ENCODE results near the gene MXD4. TPM values are rescaled to one million over a fixed set of nuclear protein-coding genes. Genes with fewer than 3 reads are reported as not detected.

MXD4 gene
- total RNA-seq, 4 donors from 2014 or later: 38.8 to 86.4 (median 59.2) TPM

- peak; percentile 24 for DNase-seq (ENCODE audit: extremely low spot score)
- Histone ChIP-seq H3K27ac (replicated peaks in 1 of 4) (no peak overlapping the region), H3K36me3 (peaks cover 43 to 89% (median 86%) of the 10 kb centered on the region in 4 donors), H3K9me3 (no peaks in the 10 kb centered on the region), H3K4me1 (peaks cover 15 to 31% (median 20%) of the 10 kb centered on the region in 4 donors), H3K27me3 (no peaks in the 10 kb centered on the region), H3K4me3 (no peak overlapping the region)
- TF ChIP-seq EP300 (IDR thresholded peaks at IDR 0.05): no peak
- no peak for TF ChIP-seq POLR2A (IDR thresholded peaks at IDR 0.05; ENCODE audit: low read depth)
- no peak for TF ChIP-seq CTCF (IDR thresholded peaks at IDR 0.05)
- TF ChIP-seq POLR2AphosphoS5 (IDR thresholded peaks at IDR 0.05): no peak
- intact Hi-C loops (cut with DNase I): no loop called here
- WGBS: 94% methylated on average over 11 of the region's 30 CpGs
Measured at GRCh38 chr4:2250357-2251072, 11.4 kb downstream of the MXD4 start.

DNA sequence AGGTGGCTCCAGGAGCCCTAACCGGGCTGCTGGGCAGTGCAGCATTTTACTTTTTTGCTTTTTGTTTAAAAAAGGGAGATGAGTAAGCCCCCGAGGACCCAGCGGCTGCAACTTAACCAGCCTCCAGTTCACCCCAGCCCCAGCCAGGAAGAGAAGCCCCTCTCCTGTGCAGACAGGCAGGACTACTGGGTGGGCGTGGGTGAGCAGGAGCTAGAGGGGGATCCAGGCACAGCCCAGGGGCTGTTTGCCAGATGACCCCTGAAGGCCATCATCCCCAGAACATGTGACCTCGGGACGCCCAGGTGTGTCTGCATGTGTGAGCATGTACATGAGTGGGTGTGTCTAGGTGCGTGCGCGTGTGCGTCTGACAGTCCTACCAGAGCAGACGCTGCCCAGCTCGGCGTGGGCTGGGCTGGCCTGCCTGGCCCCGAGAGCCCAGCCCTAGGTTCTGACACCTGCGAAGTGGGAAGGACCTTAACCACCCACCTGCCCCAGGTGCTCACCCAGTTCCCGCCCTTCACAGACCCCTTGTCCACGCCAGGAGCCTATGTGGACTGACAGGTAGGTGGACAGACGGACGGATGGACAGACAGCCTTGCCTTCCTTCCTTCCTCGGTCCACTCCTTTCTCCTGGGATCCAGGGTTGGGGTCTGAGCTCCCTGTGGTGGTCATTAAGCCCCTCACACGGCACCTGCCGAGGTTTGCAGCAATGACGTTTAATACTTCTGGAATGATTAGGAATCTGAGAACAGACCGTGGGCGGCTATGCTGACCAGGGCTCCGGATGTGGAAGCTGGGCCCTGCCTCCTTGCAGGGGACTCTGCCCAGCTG lies 12.2 kb downstream of the MXD4 start:
- intact Hi-C loops (cut with DNase I): no loop called here
- peaks cover 15 to 31% (median 20%) of the 10 kb centered on the region in 4 donors for H3K4me1 ChIP-seq
- 82% methylated on average over 15 of the region's 26 CpGs for WGBS
- H3K4me3 ChIP-seq: no peak overlapping the region
- DNase-seq (ENCODE audit: extremely low spot score): peak; percentile 89
- no peak for TF ChIP-seq CTCF (IDR thresholded peaks at IDR 0.05)
- no peak for TF ChIP-seq POLR2AphosphoS5 (IDR thresholded peaks at IDR 0.05)
- TF ChIP-seq POLR2A (IDR thresholded peaks at IDR 0.05; ENCODE audit: low read depth): no peak
- no peak for TF ChIP-seq EP300 (IDR thresholded peaks at IDR 0.05)
- no peak overlapping the region for H3K27ac ChIP-seq (replicated peaks in 1 of 4)
- peaks cover 43 to 84% (median 81%) of the 10 kb centered on the region in 4 donors for H3K36me3 ChIP-seq
- no peaks in the 10 kb centered on the region for H3K27me3 ChIP-seq
- H3K9me3 ChIP-seq: no peaks in the 10 kb centered on the region

- no peak for TF ChIP-seq POLR2AphosphoS5 (IDR thresholded peaks at IDR 0.05)
- no peak for TF ChIP-seq EP300 (IDR thresholded peaks at IDR 0.05)
- TF ChIP-seq CTCF (IDR thresholded peaks at IDR 0.05): no peak
- no peak for TF ChIP-seq POLR2A (IDR thresholded peaks at IDR 0.05; ENCODE audit: low read depth)
- Histone ChIP-seq H3K9me3 (no peaks in the 10 kb centered on the region), H3K4me1 (peaks cover 21 to 34% (median 23%) of the 10 kb centered on the region in 4 donors), H3K27ac (replicated peaks in 1 of 4) (no peak overlapping the region), H3K27me3 (no peaks in the 10 kb centered on the region), H3K4me3 (no peak overlapping the region), H3K36me3 (peaks cover 42 to 75% (median 73%) of the 10 kb centered on the region in 4 donors)
- WGBS: 56% methylated on average over 3 of the region's 10 CpGs
- peak; percentile 77 for DNase-seq (ENCODE audit: extremely low spot score)
- intact Hi-C loops (cut with DNase I): no loop called here
Measured at GRCh38 chr4:2248821-2249261, 13.1 kb downstream of the MXD4 start.

DNA sequence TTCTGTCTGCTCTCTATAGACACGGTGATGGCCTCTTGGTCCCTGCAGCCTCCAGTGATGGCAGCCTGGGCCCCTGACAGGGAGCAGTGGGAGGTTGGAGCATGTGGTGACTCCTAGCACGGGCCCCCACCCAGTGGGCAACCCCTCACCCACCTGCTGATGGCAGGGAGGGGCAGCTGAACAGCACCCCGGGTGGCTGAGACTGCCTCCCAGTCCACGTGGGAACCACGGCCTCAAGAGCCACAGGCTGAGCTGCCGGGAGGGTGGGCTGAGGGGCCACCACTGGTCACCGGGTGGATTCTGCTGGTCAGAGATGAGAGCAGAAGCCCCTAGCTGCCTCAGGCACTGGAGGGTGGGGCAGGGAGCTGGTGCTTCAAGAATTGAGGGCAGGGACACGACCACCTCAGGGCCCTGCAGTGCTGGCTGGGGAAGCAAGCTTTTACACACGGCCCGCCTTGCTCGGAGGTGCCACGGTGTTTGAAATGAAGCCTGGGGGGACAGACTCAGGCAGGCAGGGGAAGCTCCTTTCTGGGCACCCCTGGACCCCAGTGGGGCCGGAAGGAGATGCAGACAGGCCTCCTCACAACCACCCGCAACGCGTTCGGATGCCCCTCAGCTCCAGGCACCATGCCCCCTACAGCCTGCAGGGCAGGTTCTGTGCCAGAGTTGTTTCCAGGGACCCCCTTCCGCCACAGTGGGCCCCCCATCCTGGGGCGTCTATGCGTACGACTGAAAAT lies 13.7 kb downstream of the MXD4 start:
- no peaks in the 10 kb centered on the region for H3K9me3 ChIP-seq
- intact Hi-C loops (cut with DNase I): no loop called here
- 77% methylated on average over 19 of the region's 21 CpGs for WGBS
- H3K27ac ChIP-seq (replicated peaks in 1 of 4): no peak overlapping the region
- peaks cover 18 to 34% (median 28%) of the 10 kb centered on the region in 4 donors for H3K4me1 ChIP-seq
- peaks cover 38 to 68% (median 66%) of the 10 kb centered on the region in 4 donors for H3K36me3 ChIP-seq
- peak; percentile 66 for DNase-seq (ENCODE audit: extremely low spot score)
- H3K4me3 ChIP-seq: no peak overlapping the region
- H3K27me3 ChIP-seq: no peaks in the 10 kb centered on the region
- no peak for TF ChIP-seq CTCF (IDR thresholded peaks at IDR 0.05)
- TF ChIP-seq EP300 (IDR thresholded peaks at IDR 0.05): no peak
- no peak for TF ChIP-seq POLR2A (IDR thresholded peaks at IDR 0.05; ENCODE audit: low read depth)
- TF ChIP-seq POLR2AphosphoS5 (IDR thresholded peaks at IDR 0.05): no peak

Data from esophagus muscularis mucosa (tissue), 4 donors.